Stomach smooth muscle (tissue), 2 donors: ENCODE results near the gene TPSB2.

ENCODE experiments used
- H3K27ac ChIP-seq: one replicate; pipeline ENCODE4 v1.7.0; 2013; ENCODE audit warnings: mild to moderate bottlenecking, low read length, inconsistent platforms
- H3K27me3 ChIP-seq, 2 donors: one replicate each; pipeline ENCODE4 v1.7.0; 2013; ENCODE audit warnings: low read length in 2 of 2; ENCODE audit not compliant: insufficient read depth in 2 of 2, control insufficient read depth in 1 of 2
- H3K36me3 ChIP-seq, 2 donors: one replicate each; pipeline ENCODE4 v1.7.0; 2013; ENCODE audit warnings: low read length in 2 of 2; ENCODE audit not compliant: control insufficient read depth in 2 of 2, insufficient read depth in 2 of 2
- H3K4me1 ChIP-seq: one replicate; pipeline ENCODE4 v1.7.0; 2013; ENCODE audit warnings: low read length; ENCODE audit not compliant: control insufficient read depth, insufficient read depth
- H3K4me3 ChIP-seq, 2 donors: one replicate each; pipeline ENCODE4 v1.7.0; 2013; ENCODE audit warnings: low read length in 2 of 2
- H3K9ac ChIP-seq, 2 donors: one replicate each; pipeline ENCODE4 v1.7.0; 2013; ENCODE audit warnings: low read length in 2 of 2, mild to moderate bottlenecking in 1 of 2
- H3K9me3 ChIP-seq, 2 donors: one replicate each; pipeline ENCODE4 v1.7.0; 2013; ENCODE audit warnings: low read length in 2 of 2; ENCODE audit not compliant: control insufficient read depth in 2 of 2
- donor health status: healthy.
- donor health status: Pancreatic carcinoma.

Gene TPSB2

DNA sequence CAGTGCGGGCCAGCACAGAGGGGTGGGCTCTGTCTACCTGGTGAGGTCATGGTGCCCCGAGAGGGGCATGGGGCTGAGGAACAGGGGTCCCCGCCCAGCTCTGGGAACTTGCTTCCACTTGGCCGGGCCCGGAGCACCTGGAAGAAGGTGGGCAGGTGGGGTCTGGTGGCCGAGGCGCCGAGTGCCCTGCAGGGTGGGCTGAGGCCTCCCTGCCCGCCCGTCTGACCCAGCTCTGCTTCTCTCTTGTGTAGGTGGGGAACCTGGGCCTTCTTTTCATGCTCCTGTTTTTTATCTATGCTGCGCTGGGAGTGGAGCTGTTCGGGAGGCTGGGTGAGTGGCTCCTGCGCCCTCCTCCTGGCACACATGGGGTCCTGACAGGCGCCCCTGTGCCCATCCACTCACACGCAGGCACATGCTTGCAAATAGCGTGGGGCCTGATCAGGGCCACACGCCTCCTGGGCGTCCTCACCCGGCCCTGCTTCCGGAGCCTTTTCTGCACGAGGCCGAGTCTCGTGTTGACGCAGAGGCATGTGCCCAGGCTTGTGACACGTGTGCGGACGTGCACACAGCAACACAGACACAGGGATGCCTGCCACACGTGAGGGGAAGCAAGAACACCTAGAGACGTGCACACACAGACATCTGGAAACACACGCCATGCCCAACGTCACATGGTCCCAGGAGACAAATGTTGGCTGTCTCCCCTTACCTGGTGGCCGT lies 13.1 kb downstream of the TPSB2 start:
- no peak overlapping the region for H3K9ac ChIP-seq
- H3K4me3 ChIP-seq = no peak overlapping the region
- no peak overlapping the region for H3K27ac ChIP-seq
- H3K9me3 ChIP-seq = no peaks in the 10 kb centered on the region
- peaks cover 16 to 21% of the 10 kb centered on the region in 2 donors for H3K36me3 ChIP-seq
- H3K27me3 ChIP-seq = no peaks in the 10 kb centered on the region
- peaks cover 4% of the 10 kb centered on the region for H3K4me1 ChIP-seq

- H3K9ac ChIP-seq = no peak overlapping the region
- no peak overlapping the region for H3K27ac ChIP-seq
- peaks cover under 1% of the 10 kb centered on the region for H3K4me1 ChIP-seq
- H3K27me3 ChIP-seq = no peaks in the 10 kb centered on the region
- no peaks in the 10 kb centered on the region for H3K9me3 ChIP-seq
- no peak overlapping the region for H3K4me3 ChIP-seq
- H3K36me3 ChIP-seq = peaks cover 18 to 24% of the 10 kb centered on the region in 2 donors
These were observed 13.7 kb downstream of the TPSB2 start for GRCh38 chr16:1216296-1216619.

- Histone ChIP-seq H3K9me3 (no peaks in the 10 kb centered on the region), H3K9ac (no peak overlapping the region), H3K4me1 (no peaks in the 10 kb centered on the region), H3K27me3 (no peaks in the 10 kb centered on the region), H3K4me3 (no peak overlapping the region), H3K36me3 (peaks cover 22 to 29% of the 10 kb centered on the region in 2 donors), H3K27ac (no peak overlapping the region)
These were observed 14.2 kb downstream of the TPSB2 start for GRCh38 chr16:1215574-1216295.

DNA sequence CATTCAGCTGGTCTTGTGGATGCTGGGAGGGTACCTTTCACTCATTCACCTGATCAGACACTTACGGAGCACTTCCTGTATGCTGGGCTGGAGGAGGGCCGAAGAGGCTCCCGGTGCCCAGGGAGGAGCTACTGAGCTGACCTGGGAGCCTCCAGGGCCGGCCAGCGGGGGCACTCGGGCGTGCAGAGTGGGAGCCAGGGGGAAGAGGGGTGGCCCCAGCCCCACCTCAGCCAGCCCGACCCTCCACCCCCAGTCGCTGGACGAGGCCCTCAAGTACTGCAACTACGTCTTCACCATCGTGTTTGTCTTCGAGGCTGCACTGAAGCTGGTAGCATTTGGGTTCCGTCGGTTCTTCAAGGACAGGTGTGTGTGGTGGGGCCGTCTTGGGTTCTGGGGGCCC lies 15.3 kb downstream of the TPSB2 start:
- no peaks in the 10 kb centered on the region for H3K27me3 ChIP-seq
- peaks cover 21 to 31% of the 10 kb centered on the region in 2 donors for H3K36me3 ChIP-seq
- H3K9me3 ChIP-seq = no peaks in the 10 kb centered on the region
- H3K9ac ChIP-seq = no peak overlapping the region
- no peak overlapping the region for H3K4me3 ChIP-seq
- H3K4me1 ChIP-seq = no peaks in the 10 kb centered on the region
- H3K27ac ChIP-seq = no peak overlapping the region

DNA sequence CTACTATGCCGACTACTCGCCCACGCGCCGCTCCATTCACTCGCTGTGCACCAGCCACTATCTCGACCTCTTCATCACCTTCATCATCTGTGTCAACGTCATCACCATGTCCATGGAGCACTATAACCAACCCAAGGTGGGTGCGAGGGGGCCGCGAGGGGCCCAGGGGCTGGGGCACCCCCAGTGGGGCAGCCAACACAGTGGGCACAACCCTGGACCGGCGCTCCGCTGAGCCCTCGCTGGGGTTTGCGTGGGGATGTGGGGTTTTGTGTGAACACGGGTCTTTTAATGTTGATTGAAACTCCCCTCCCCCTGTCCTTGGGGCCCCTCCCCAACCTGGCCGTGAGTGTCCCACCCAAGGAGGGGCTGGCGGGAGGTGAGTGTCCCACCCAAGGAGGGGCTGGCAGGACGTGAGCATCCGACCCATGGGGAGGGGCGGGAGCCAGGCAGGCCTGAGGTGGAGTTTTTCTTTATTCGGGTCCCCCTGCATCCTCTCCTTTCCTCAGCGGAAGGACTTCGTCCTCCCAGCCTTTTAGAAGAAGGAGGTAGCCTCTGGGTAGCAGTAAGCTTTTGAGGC lies 16.1 kb downstream of the TPSB2 start:
- Histone ChIP-seq H3K27ac (no peak overlapping the region), H3K36me3 (peaks cover 18 to 28% of the 10 kb centered on the region in 2 donors), H3K4me1 (no peaks in the 10 kb centered on the region), H3K9ac (no peak overlapping the region), H3K4me3 (no peak overlapping the region), H3K9me3 (no peaks in the 10 kb centered on the region), H3K27me3 (no peaks in the 10 kb centered on the region)

DNA sequence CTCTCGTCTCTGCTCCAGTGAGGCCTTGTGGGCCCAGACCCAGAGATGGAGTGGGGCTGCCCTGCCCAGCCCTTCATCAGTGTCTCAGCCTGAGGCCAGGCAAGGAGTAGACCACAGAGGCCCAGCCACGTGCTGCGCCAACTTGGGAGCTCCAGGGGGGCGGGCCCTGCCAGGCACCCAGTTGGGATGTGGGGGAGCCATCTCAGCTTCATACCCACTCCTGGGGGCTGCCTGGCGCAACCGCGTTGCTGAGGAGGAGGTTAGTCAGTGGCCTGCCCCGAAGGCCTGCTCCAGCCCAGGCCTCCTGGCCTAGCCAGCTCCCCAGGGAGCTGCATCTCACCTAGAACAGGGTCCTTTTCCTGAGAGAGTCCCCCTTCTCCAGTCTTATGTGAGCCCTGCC lies 16.8 kb downstream of the TPSB2 start:
- Histone ChIP-seq H3K4me1 (no peaks in the 10 kb centered on the region), H3K36me3 (peaks cover 18 to 30% of the 10 kb centered on the region in 2 donors), H3K9me3 (no peaks in the 10 kb centered on the region), H3K27me3 (no peaks in the 10 kb centered on the region), H3K27ac (no peak overlapping the region), H3K4me3 (no peak overlapping the region), H3K9ac (no peak overlapping the region)

- H3K4me1 ChIP-seq = no peaks in the 10 kb centered on the region
- no peak overlapping the region for H3K27ac ChIP-seq
- no peaks in the 10 kb centered on the region for H3K9me3 ChIP-seq
- no peak overlapping the region for H3K9ac ChIP-seq
- H3K4me3 ChIP-seq = no peak overlapping the region
- H3K27me3 ChIP-seq = no peaks in the 10 kb centered on the region
- peaks cover 15 to 25% of the 10 kb centered on the region in 2 donors for H3K36me3 ChIP-seq
These were observed 17.3 kb downstream of the TPSB2 start for GRCh38 chr16:1212616-1213194.

DNA sequence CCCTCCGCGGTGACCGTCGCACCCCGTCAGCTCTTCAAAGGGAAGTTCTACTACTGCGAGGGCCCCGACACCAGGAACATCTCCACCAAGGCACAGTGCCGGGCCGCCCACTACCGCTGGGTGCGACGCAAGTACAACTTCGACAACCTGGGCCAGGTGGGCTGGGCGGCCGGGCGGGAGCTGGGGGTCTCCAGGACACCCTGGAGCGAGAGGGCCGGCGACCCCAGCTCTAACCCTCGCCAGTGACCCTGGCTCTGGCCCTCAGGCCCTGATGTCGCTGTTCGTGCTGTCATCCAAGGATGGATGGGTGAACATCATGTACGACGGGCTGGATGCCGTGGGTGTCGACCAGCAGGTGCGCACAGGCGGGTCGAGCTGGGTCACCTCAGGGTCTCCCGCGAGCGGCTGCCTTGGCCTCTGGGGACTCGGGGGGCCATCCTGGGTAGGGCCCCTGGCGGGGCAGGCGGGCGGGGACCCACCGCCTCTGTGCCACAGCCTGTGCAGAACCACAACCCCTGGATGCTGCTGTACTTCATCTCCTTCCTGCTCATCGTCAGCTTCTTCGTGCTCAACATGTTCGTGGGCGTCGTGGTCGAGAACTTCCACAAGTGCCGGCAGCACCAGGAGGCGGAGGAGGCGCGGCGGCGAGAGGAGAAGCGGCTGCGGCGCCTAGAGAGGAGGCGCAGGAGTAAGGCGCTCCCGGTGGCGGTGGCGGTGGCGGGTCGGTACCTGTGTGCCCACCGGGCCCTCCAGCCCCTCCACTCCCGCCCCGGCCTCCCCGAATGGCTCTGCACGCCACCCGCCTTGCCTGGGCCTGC lies 18.3 kb downstream of the TPSB2 start:
- H3K9ac ChIP-seq = no peak overlapping the region
- peaks cover 17 to 22% of the 10 kb centered on the region in 2 donors for H3K36me3 ChIP-seq

GRCh38 chr16:1210461-1210860 lies 19.5 kb downstream of the TPSB2 start:
- H3K36me3 ChIP-seq = peaks cover 17 to 30% of the 10 kb centered on the region in 2 donors
- H3K27ac ChIP-seq = no peak overlapping the region
- H3K4me1 ChIP-seq = peaks cover 2% of the 10 kb centered on the region
- H3K9me3 ChIP-seq = no peaks in the 10 kb centered on the region
- H3K4me3 ChIP-seq = no peak overlapping the region
- H3K9ac ChIP-seq = no peak overlapping the region
- H3K27me3 ChIP-seq = no peaks in the 10 kb centered on the region

More for the DNA sequence above, 18.3 kb downstream of the TPSB2 start:
- H3K27me3 ChIP-seq = no peaks in the 10 kb centered on the region
- H3K27ac ChIP-seq = no peak overlapping the region
- no peaks in the 10 kb centered on the region for H3K9me3 ChIP-seq
- H3K4me3 ChIP-seq = no peak overlapping the region
- H3K4me1 ChIP-seq = no peaks in the 10 kb centered on the region

- Histone ChIP-seq H3K27me3 (no peaks in the 10 kb centered on the region), H3K27ac (no peak overlapping the region), H3K9ac (no peak overlapping the region), H3K36me3 (peaks cover 24 to 32% of the 10 kb centered on the region in 2 donors), H3K9me3 (no peaks in the 10 kb centered on the region), H3K4me3 (no peak overlapping the region), H3K4me1 (peaks cover 2% of the 10 kb centered on the region)
These were observed 20.9 kb downstream of the TPSB2 start for GRCh38 chr16:1209081-1209480.
